CD8-positive, alpha-beta memory T cell (primary cell): ENCODE results near the gene MYOC. TPM values are rescaled to one million over a fixed set of nuclear protein-coding genes. Genes with fewer than 3 reads are reported as not detected.
"Not testable (repeated sequence)": the region's sequence is repeated elsewhere in the genome, so short reads cannot be mapped to it uniquely, and the experiment has no call there.

Experiments used
- CTCF ChIA-PET: fragments of 350-600 bp; sonication (Branson Sonifier 250); formaldehyde crosslinking; loops from one replicate; lab custom pipeline; 2021; ENCODE audit warnings: antibody characterized with exemption; lab: Charles Lee
- POLR2A ChIA-PET: fragments of 350-600 bp; sonication (Branson Sonifier 250); formaldehyde crosslinking; loops from one replicate; lab custom pipeline; 2021; ENCODE audit warnings: antibody characterized with exemption; lab: Charles Lee
- DNase-seq, 5 donors: peaks; one replicate each; pipeline versions ENCODE4 v3.0.0 to v3.0.0-alpha.2; 2020 to 2022; ENCODE audit warnings: mixed read lengths in 1 of 5
- H3K27ac ChIP-seq: one replicate; pipeline ENCODE4 v1.7.0; 2013; ENCODE audit warnings: low read depth, mild to moderate bottlenecking, low read length, moderate library complexity
- H3K27me3 ChIP-seq: 2 replicates; pipeline ENCODE4 v1.7.0; 2013; ENCODE audit warnings: low read length, mild to moderate bottlenecking; ENCODE audit not compliant: insufficient read depth, poor library complexity, severe bottlenecking
- H3K36me3 ChIP-seq: 2 replicates; pipeline ENCODE4 v1.7.0; 2013; ENCODE audit warnings: mild to moderate bottlenecking, low read length, moderate library complexity; ENCODE audit not compliant: insufficient read depth
- H3K4me1 ChIP-seq: 2 replicates; pipeline ENCODE4 v1.7.0; 2013; ENCODE audit warnings: mild to moderate bottlenecking, low read length, moderate library complexity; ENCODE audit not compliant: insufficient read depth
- H3K4me3 ChIP-seq: 2 replicates; pipeline ENCODE4 v1.7.0; 2013; ENCODE audit warnings: mild to moderate bottlenecking, low read length
- H3K9me3 ChIP-seq: 2 replicates; pipeline ENCODE4 v1.7.0; 2013; ENCODE audit warnings: mild to moderate bottlenecking, low read length
- H3K27ac Mint-ChIP-seq, 8 donors: one replicate each; pipeline ENCODE4 v1.8.0; 2020 to 2021; ENCODE audit warnings: mixed read lengths in 8 of 8, mild to moderate bottlenecking in 6 of 8, inconsistent platforms in 3 of 8, moderate library complexity in 3 of 8
- H3K27me3 Mint-ChIP-seq, 2 donors: one replicate each; pipeline ENCODE4 v1.8.0; 2020 to 2021; ENCODE audit warnings: mixed read lengths in 2 of 2, mild to moderate bottlenecking in 1 of 2, moderate library complexity in 1 of 2
- H3K36me3 Mint-ChIP-seq, 3 donors: one replicate each; pipeline ENCODE4 v1.8.0; 2020 to 2021; ENCODE audit warnings: mixed read lengths in 3 of 3, inconsistent platforms in 1 of 3, mild to moderate bottlenecking in 1 of 3
- H3K4me1 Mint-ChIP-seq, 3 donors: one replicate each; pipeline ENCODE4 v1.8.0; 2020 to 2021; ENCODE audit warnings: mixed read lengths in 3 of 3, inconsistent platforms in 1 of 3, mild to moderate bottlenecking in 1 of 3
- H3K4me3 Mint-ChIP-seq, 7 donors: one replicate each; pipeline ENCODE4 v1.8.0; 2020 to 2021; ENCODE audit warnings: mixed read lengths in 7 of 7, mild to moderate bottlenecking in 6 of 7, moderate library complexity in 4 of 7, inconsistent platforms in 2 of 7
- H3K9me3 Mint-ChIP-seq, 5 donors: one replicate each; pipeline ENCODE4 v1.8.0; 2020 to 2022; ENCODE audit warnings: mixed read lengths in 5 of 5, mild to moderate bottlenecking in 3 of 5, moderate library complexity in 2 of 5, inconsistent platforms in 1 of 5
- polyA plus RNA-seq: library from polyadenylated mRNA; unstranded; fragments of 300-500 nt; fragmentation: Illumina TruSeq; gene quantifications from one replicate; pipeline ENCODE4 v1.2.3, GENCODE V29; 2021
- total RNA-seq, 2 experiments: library from RNA; stranded (reverse); gene quantifications; one replicate each; pipeline ENCODE4 v1.2.3, GENCODE V29; 2021

MYOC gene
- total RNA-seq = not detected
- not detected for polyA plus RNA-seq

DNA sequence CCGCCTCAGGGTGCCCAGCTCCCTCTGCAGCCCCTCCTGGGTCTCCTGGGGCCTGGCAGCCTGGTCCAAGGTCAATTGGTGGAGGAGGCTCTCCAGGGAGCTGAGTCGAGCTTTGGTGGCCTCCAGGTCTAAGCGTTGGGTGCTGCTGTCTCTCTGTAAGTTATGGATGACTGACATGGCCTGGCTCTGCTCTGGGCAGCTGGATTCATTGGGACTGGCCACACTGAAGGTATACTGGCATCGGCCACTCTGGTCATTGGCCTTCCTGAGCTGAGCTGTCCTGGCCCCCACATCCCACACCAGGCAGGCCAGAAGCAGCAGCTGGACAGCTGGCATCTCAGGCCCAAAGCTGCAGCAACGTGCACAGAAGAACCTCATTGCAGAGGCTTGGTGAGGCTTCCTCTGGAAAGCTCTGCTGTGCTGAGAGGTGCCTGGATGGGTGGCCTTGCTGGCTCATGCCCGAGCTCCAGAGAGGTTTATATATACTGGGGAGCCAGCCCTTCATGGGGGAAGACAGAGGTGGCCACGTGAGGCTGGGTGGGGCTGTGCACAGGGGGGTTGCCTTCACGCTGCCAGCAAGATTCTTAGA is at the start of gene MYOC:
MYOC (minus strand) TSS at position 455 of the 589 bp plus-strand sequence; CDS start at position 378, 77 bp downstream.
- H3K9me3 Mint-ChIP-seq = no peaks in the 10 kb centered on the region
- peaks cover 10% of the 10 kb centered on the region for H3K27me3 ChIP-seq
- ChIA-PET CTCF (no interaction called here), POLR2A (interaction anchor here (0.6 kb wide), 1 partner anchor 58 kb away, joined by 3 read pairs; no protein-coding TSS in a partner anchor)
- no peak within 1 kb of the TSS for H3K4me3 Mint-ChIP-seq
- H3K36me3 ChIP-seq = no peaks in the 10 kb centered on the region
- peaks cover 7 to 10% (median 10%) of the 10 kb centered on the region in 3 donors for H3K4me1 Mint-ChIP-seq
- H3K4me3 ChIP-seq = no peak within 1 kb of the TSS
- H3K4me1 ChIP-seq = peaks cover 6% of the 10 kb centered on the region
- H3K27me3 Mint-ChIP-seq = peaks cover 16 to 58% of the 10 kb centered on the region in 2 donors
- H3K27ac Mint-ChIP-seq = peak within 1 kb of the TSS in 1 of 8 donors; percentile 90
- no peaks in the 10 kb centered on the region for H3K9me3 ChIP-seq
- no peaks in the 10 kb centered on the region for H3K36me3 Mint-ChIP-seq
- DNase-seq = no peak
- H3K27ac ChIP-seq = no peak within 1 kb of the TSS

DNA sequence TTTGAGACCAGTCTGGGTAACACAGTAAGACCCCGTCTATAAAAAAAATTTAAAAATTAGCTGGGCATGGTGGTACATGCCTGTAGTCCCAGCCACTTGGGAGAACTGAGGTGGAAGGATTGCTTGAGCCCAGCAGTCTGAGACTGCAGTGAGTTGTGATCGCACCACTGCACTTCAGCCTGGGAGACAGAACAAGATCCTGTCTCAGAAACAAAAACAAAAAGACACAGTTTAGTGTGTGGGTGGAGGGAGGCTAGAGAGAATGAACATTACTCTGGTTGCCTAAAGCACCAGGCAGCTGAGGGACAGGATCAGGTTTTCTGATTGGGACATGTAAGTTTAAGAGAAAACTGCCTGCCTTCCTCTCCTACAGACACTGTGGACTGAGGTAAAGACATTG is 47.0 kb upstream of the MYOC start:
- DNase-seq = no peak
- ChIA-PET POLR2A (no interaction called here), CTCF (no interaction called here)
- Mint-ChIP-seq H3K27me3 (peaks cover 0 to 3% of the 10 kb centered on the region in 2 donors), H3K4me3 (no peak overlapping the region), H3K4me1 (no peaks in the 10 kb centered on the region), H3K9me3 (peaks cover 0 to 11% (median 9%) of the 10 kb centered on the region in 5 donors), H3K36me3 (peaks cover 27 to 53% (median 36%) of the 10 kb centered on the region in 3 donors), H3K27ac (peak overlapping the region in 1 of 8 donors; percentile 36)
- Histone ChIP-seq H3K36me3 (peaks cover 10% of the 10 kb centered on the region), H3K9me3 (no peaks in the 10 kb centered on the region), H3K27me3 (no peaks in the 10 kb centered on the region), H3K27ac (no peak overlapping the region), H3K4me1 (no peaks in the 10 kb centered on the region), H3K4me3 (no peak overlapping the region)

DNA sequence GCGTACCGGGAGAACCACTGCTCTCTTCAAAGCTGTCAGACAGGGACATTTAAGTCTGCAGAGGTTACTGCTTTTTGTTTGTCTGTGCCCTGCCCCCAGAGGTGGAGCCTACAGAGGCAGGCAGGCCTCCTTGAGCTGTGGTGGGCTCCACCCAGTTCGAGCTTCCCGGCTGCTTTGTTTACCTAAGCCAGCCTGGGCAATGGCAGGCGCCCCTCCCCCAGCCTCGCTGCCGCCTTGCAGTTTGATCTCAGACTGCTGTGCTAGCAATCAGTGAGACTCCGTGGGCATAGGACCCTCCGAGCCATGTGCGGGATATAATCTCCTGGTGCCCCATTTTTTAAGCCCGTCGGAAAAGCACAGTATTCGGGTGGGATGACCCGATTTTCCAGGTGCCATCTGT is 43.3 kb upstream of the MYOC start:
- POLR2A ChIA-PET, H3K4me1 ChIP-seq, H3K4me3 ChIP-seq, H3K9me3 ChIP-seq, H3K4me1 Mint-ChIP-seq, CTCF ChIA-PET, H3K27ac Mint-ChIP-seq, H3K4me3 Mint-ChIP-seq, H3K36me3 ChIP-seq, H3K27ac ChIP-seq, H3K27me3 Mint-ChIP-seq, DNase-seq, H3K27me3 ChIP-seq: not testable (repeated sequence)
- peaks cover 0 to 24% (median 15%) of the 10 kb centered on the region in 5 donors for H3K9me3 Mint-ChIP-seq
- peaks cover 17 to 29% (median 22%) of the 10 kb centered on the region in 3 donors for H3K36me3 Mint-ChIP-seq

DNA sequence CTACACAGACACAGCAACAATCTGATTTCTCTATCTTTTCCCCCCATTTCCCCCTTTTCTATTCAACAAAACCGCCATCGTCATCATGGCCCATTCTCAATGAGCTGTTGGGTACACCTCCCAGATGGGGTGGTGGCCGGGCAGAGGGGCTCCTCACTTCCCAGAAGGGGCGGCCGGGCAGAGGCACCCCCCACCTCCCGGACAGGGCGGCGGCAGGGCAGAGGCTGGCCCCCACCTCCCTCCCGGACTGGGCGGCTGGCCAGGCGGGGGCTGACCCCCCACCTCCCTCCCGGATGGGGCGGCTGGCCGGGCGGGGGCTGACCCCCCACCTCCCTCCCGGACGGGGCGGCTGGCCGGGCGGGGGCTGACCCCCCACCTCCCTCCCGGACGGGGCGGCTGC is 41.1 kb upstream of the MYOC start:
- POLR2A ChIA-PET, H3K27me3 ChIP-seq, H3K4me1 Mint-ChIP-seq, H3K27ac Mint-ChIP-seq, H3K27ac ChIP-seq, DNase-seq, H3K4me1 ChIP-seq, H3K9me3 ChIP-seq, H3K4me3 Mint-ChIP-seq, CTCF ChIA-PET, H3K36me3 ChIP-seq, H3K27me3 Mint-ChIP-seq, H3K4me3 ChIP-seq: not testable (repeated sequence)
- H3K36me3 Mint-ChIP-seq = peaks cover 3 to 19% (median 6%) of the 10 kb centered on the region in 3 donors
- H3K9me3 Mint-ChIP-seq = peaks cover 0 to 27% (median 17%) of the 10 kb centered on the region in 5 donors

DNA sequence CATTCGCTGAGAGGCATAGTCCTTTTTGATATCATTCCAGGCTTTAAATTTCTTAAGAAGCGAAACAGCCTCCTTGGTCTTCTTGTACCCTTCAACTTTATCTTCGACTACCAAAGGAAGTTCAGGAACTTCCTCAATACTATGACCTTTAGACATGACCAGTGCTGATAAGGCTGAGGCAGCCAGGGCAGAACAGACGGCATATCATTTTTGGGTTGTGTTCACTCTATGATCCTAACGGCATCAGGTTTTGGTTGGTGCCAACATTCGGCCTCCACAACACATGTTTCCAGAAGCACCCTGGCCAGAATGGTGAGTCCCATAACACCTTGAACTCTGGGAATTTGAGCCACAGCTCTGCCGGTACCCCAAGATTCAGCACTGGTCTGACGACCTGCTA is 31.4 kb upstream of the MYOC start:
- ChIA-PET POLR2A (no interaction called here), CTCF (no interaction called here)
- Mint-ChIP-seq H3K4me1 (no peaks in the 10 kb centered on the region), H3K9me3 (peaks cover 4 to 31% (median 14%) of the 10 kb centered on the region in 5 donors), H3K4me3 (no peak overlapping the region), H3K27me3 (peaks cover 0 to 10% of the 10 kb centered on the region in 2 donors), H3K36me3 (peaks cover 0 to 12% (median 0%) of the 10 kb centered on the region in 3 donors), H3K27ac (no peak overlapping the region)
- H3K9me3 ChIP-seq = no peaks in the 10 kb centered on the region
- H3K4me1 ChIP-seq = no peaks in the 10 kb centered on the region
- H3K36me3 ChIP-seq = no peaks in the 10 kb centered on the region
- no peak overlapping the region for H3K4me3 ChIP-seq
- H3K27me3 ChIP-seq = no peaks in the 10 kb centered on the region
- no peak overlapping the region for H3K27ac ChIP-seq
- no peak for DNase-seq

DNA sequence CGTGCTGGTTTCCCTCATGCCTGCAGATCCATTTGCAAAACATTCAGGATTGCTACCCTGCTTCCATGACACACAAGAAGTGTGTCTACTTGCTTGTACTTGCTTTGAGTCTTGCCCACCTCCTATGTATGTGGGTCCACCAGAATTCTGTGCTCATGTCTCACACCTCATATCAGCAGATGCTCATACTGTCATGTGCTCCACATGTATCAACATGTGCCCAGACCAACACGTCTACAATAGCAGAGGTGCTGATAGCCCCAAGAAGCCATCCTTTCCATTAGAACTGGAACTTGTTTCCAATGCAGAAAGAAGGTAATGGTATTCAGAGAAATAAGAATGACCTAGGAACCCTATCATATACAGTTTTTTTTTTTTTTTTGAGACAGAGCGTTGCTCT is 27.9 kb upstream of the MYOC start:
- CTCF ChIA-PET = no interaction called here

DNA sequence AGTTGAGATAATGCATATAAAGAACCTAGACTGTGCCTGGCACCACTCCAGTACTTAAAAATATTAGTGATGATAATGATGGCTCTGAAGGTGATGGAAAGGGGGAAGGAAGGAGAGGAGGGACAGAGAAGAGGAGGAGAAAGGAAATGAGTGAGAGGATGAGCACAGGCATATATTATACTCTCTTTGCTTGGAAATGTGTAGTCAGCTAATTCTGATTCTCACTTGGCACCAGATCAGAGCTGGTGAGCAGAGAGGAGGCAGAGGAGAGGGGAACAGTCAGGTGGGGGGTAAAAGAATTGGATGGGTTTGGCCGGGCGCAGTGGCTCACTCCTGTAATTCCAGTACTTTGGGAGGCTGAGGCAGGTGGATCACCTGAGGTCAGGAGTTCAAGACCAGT is 24.3 kb upstream of the MYOC start:
- Histone ChIP-seq H3K27ac (no peak overlapping the region), H3K4me1 (no peaks in the 10 kb centered on the region), H3K36me3 (no peaks in the 10 kb centered on the region), H3K4me3 (no peak overlapping the region), H3K27me3 (no peaks in the 10 kb centered on the region), H3K9me3 (no peaks in the 10 kb centered on the region)
- H3K4me1 Mint-ChIP-seq = no peaks in the 10 kb centered on the region
- no peak overlapping the region for H3K4me3 Mint-ChIP-seq
- H3K27me3 Mint-ChIP-seq = peaks cover 2 to 15% of the 10 kb centered on the region in 2 donors
- no peaks in the 10 kb centered on the region for H3K36me3 Mint-ChIP-seq
- DNase-seq = no peak
- ChIA-PET CTCF (no interaction called here), POLR2A (no interaction called here)
- H3K27ac Mint-ChIP-seq = no peak overlapping the region
- H3K9me3 Mint-ChIP-seq = no peaks in the 10 kb centered on the region

More for the DNA sequence above, 27.9 kb upstream of the MYOC start:
- H3K27ac ChIP-seq = no peak overlapping the region
- H3K36me3 ChIP-seq = no peaks in the 10 kb centered on the region
- Mint-ChIP-seq H3K36me3 (peaks cover 0 to 8% (median 0%) of the 10 kb centered on the region in 3 donors), H3K27me3 (peaks cover 0 to 20% of the 10 kb centered on the region in 2 donors), H3K4me3 (no peak overlapping the region), H3K27ac (no peak overlapping the region), H3K4me1 (no peaks in the 10 kb centered on the region), H3K9me3 (peaks cover 0 to 9% (median 3%) of the 10 kb centered on the region in 5 donors)
- no peaks in the 10 kb centered on the region for H3K9me3 ChIP-seq
- DNase-seq = no peak
- H3K4me1 ChIP-seq = no peaks in the 10 kb centered on the region
- POLR2A ChIA-PET = no interaction called here
- H3K4me3 ChIP-seq = no peak overlapping the region
- H3K27me3 ChIP-seq = no peaks in the 10 kb centered on the region

DNA sequence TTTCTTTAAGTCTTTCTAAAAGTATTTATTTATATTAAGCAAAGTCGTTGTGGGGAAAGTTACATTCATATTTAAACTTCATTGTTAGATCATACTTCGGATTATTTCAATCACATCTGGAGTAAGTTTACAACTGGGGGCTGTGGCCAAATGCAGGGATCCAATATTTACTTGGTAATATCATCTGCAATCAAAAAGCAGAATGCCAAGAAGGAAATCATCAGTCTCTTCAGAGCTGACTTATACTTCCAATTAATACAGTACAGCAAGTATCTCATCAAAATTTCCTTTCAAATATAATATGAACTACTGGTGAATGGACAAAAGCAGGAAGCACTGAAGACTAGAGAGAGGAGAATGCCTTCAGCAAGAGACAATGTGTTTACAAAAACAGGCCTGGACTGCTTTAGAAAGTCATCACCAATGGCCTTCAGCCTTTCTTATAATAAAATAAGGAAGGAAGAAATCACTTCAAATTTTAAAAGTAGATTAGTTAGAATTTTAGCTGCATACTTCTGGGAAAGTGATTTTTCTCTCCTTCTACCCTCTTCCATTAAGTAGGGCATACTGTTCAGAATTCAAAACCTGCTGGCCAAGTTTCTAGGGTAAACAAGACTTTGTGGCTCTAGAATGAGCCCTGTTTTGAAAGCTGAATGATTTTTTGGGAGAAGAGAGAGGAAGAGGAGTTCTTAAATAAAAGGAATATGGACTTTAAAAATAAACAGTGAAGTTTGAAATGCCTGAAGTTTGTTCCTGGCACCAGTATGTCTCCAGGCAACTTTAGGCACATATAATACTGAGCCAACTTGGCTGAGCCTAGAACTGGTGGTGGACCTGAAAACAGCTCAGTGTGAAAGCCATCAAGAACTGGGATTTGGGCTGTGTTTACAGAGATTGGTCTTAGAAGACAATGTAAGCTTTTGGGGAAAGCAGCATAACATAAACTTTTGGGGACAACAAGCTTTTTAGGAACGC is 22.2 kb upstream of the MYOC start:
- Histone ChIP-seq H3K9me3 (no peaks in the 10 kb centered on the region), H3K27me3 (no peaks in the 10 kb centered on the region), H3K4me1 (no peaks in the 10 kb centered on the region), H3K36me3 (no peaks in the 10 kb centered on the region), H3K27ac (no peak overlapping the region), H3K4me3 (no peak overlapping the region)
- Mint-ChIP-seq H3K9me3 (no peaks in the 10 kb centered on the region), H3K27me3 (peaks cover 2 to 33% of the 10 kb centered on the region in 2 donors), H3K36me3 (no peaks in the 10 kb centered on the region), H3K4me1 (no peaks in the 10 kb centered on the region), H3K4me3 (no peak overlapping the region), H3K27ac (no peak overlapping the region)
- no peak for DNase-seq
- ChIA-PET CTCF (no interaction called here), POLR2A (no interaction called here)
